Upper lobe of right lung (tissue), 1 donor: Measurements from ENCODE around the gene NFAT5. TPM values are rescaled to one million over a fixed set of nuclear protein-coding genes. Genes with fewer than 3 reads are reported as not detected.
"Not testable (repeated sequence)": the region's sequence is repeated elsewhere in the genome, so short reads cannot be mapped to it uniquely, and the experiment has no call there.

Experiments used
- ATAC-seq: fragments of 200-7000 bp; cut with Tn5 transposase; one replicate; pipeline ENCODE4 v1.9.1; 2020; ENCODE audit warnings: mild to moderate bottlenecking, moderate library complexity
- DNase-seq: peaks from one replicate; pipeline ENCODE4 v3.0.0-alpha.2; 2020
- H3K27ac ChIP-seq: fragments of 200-600 bp; one replicate; pipeline ENCODE4 v1.8.0; 2022
- H3K27me3 ChIP-seq: fragments of 200-600 bp; one replicate; pipeline ENCODE4 v1.8.0; 2022; ENCODE audit warnings: mild to moderate bottlenecking
- H3K36me3 ChIP-seq: fragments of 200-600 bp; one replicate; pipeline ENCODE4 v1.8.0; 2022
- H3K4me1 ChIP-seq: fragments of 200-600 bp; one replicate; pipeline ENCODE4 v1.8.0; 2022
- H3K4me3 ChIP-seq: fragments of 200-600 bp; one replicate; pipeline ENCODE4 v1.8.0; 2022; ENCODE audit warnings: mild to moderate bottlenecking
- H3K9me3 ChIP-seq: fragments of 200-600 bp; one replicate; pipeline ENCODE4 v1.8.0; 2022
- CTCF ChIP-seq: fragments of 200-600 bp; IDR thresholded peaks from one replicate; pipeline ENCODE4 v1.8.0; 2022; ENCODE audit warnings: antibody characterized with exemption
- intact Hi-C: fragments of 100-400 bp; cut with DNase I; formaldehyde crosslinking; loops from one replicate; pipeline ENCODE4 v1.11.0; 2022
- total RNA-seq: library from RNA; stranded (reverse); fragmentation: NEBNext Ultra II Directional; extraction: Animal tissue kit (Norgen Biotek cat#: 25700); gene quantifications from one replicate; pipeline ENCODE4 v1.2.1, GENCODE V29; 2021
- donor health status: DM: no; HTN: yes; CAD: no; lungs with severe emphysema.

The NFAT5 gene
- total RNA-seq, 1 donor from 2014 or later, result 62.3 TPM

- DNase-seq, result no peak
- Histone ChIP-seq H3K27me3 (no peaks in the 10 kb centered on the region), H3K4me3 (no peak overlapping the region), H3K36me3 (peaks cover 3% of the 10 kb centered on the region), H3K9me3 (no peaks in the 10 kb centered on the region), H3K27ac (no peak overlapping the region), H3K4me1 (peaks cover 22% of the 10 kb centered on the region)
- intact Hi-C loops, result no loop called here
- no peak for ATAC-seq
- no peak for TF ChIP-seq CTCF
These were observed 53.7 kb downstream of the NFAT5 start for GRCh38 chr16:69619514-69619913.

GRCh38 chr16:69620573-69620972 is 54.8 kb downstream of the NFAT5 start:
- Histone ChIP-seq H3K9me3 (no peaks in the 10 kb centered on the region), H3K4me1 (peaks cover 22% of the 10 kb centered on the region), H3K36me3 (peaks cover under 1% of the 10 kb centered on the region), H3K27ac (no peak overlapping the region), H3K4me3 (no peak overlapping the region), H3K27me3 (no peaks in the 10 kb centered on the region)
- no peak for TF ChIP-seq CTCF
- intact Hi-C loops, result no loop called here
- ATAC-seq, result no peak
- DNase-seq, result no peak

- Histone ChIP-seq H3K4me1 (peaks cover 22% of the 10 kb centered on the region), H3K4me3 (no peak overlapping the region), H3K9me3 (no peaks in the 10 kb centered on the region), H3K27me3 (no peaks in the 10 kb centered on the region), H3K36me3 (peaks cover 4% of the 10 kb centered on the region), H3K27ac (no peak overlapping the region)
- intact Hi-C loops, result no loop called here
- no peak for TF ChIP-seq CTCF
- no peak for DNase-seq
- ATAC-seq, result no peak
These were observed 55.5 kb downstream of the NFAT5 start for GRCh38 chr16:69621225-69621624.

- H3K36me3 ChIP-seq, result peaks cover 10% of the 10 kb centered on the region
- H3K27me3 ChIP-seq, result no peaks in the 10 kb centered on the region
- intact Hi-C loops, result no loop called here
- no peak overlapping the region for H3K27ac ChIP-seq
- TF ChIP-seq CTCF, result no peak
- no peaks in the 10 kb centered on the region for H3K9me3 ChIP-seq
- ATAC-seq (no peak), DNase-seq (no peak)
- peaks cover 2% of the 10 kb centered on the region for H3K4me1 ChIP-seq
- H3K4me3 ChIP-seq, result no peak overlapping the region
These were observed 60.5 kb downstream of the NFAT5 start for GRCh38 chr16:69626256-69626655.

GRCh38 chr16:69632828-69633227 is 67.1 kb downstream of the NFAT5 start:
- H3K27me3 ChIP-seq, result no peaks in the 10 kb centered on the region
- H3K4me3 ChIP-seq, result no peak overlapping the region
- DNase-seq (no peak), ATAC-seq (no peak)
- intact Hi-C loops, result no loop called here
- no peak overlapping the region for H3K27ac ChIP-seq
- peaks cover 28% of the 10 kb centered on the region for H3K36me3 ChIP-seq
- H3K9me3 ChIP-seq, result peaks cover 6% of the 10 kb centered on the region
- H3K4me1 ChIP-seq, result no peaks in the 10 kb centered on the region
- TF ChIP-seq CTCF, result no peak

- ATAC-seq, result no peak
- H3K4me3 ChIP-seq, result no peak overlapping the region
- H3K27ac ChIP-seq, result no peak overlapping the region
- H3K27me3 ChIP-seq, result no peaks in the 10 kb centered on the region
- no peak for TF ChIP-seq CTCF
- peaks cover 6% of the 10 kb centered on the region for H3K9me3 ChIP-seq
- H3K36me3 ChIP-seq, result peaks cover 28% of the 10 kb centered on the region
- no peaks in the 10 kb centered on the region for H3K4me1 ChIP-seq
- DNase-seq, result no peak
- intact Hi-C loops, result no loop called here
These were observed 67.6 kb downstream of the NFAT5 start for GRCh38 chr16:69633375-69633774.

- H3K4me1 ChIP-seq, H3K27ac ChIP-seq, intact Hi-C loops, H3K27me3 ChIP-seq, DNase-seq, H3K9me3 ChIP-seq, H3K4me3 ChIP-seq, ATAC-seq: not testable (repeated sequence)
- peaks cover 26% of the 10 kb centered on the region for H3K36me3 ChIP-seq
These were observed 70.9 kb downstream of the NFAT5 start for GRCh38 chr16:69636563-69637146.

GRCh38 chr16:69637206-69637865 is 71.6 kb downstream of the NFAT5 start:
- H3K27ac ChIP-seq, H3K9me3 ChIP-seq, intact Hi-C loops, H3K4me1 ChIP-seq, H3K4me3 ChIP-seq, ATAC-seq, DNase-seq, H3K27me3 ChIP-seq: not testable (repeated sequence)
- H3K36me3 ChIP-seq, result peaks cover 20% of the 10 kb centered on the region
